ENCODE results near the gene PLEKHH1.

PLEKHH1 gene

DNA sequence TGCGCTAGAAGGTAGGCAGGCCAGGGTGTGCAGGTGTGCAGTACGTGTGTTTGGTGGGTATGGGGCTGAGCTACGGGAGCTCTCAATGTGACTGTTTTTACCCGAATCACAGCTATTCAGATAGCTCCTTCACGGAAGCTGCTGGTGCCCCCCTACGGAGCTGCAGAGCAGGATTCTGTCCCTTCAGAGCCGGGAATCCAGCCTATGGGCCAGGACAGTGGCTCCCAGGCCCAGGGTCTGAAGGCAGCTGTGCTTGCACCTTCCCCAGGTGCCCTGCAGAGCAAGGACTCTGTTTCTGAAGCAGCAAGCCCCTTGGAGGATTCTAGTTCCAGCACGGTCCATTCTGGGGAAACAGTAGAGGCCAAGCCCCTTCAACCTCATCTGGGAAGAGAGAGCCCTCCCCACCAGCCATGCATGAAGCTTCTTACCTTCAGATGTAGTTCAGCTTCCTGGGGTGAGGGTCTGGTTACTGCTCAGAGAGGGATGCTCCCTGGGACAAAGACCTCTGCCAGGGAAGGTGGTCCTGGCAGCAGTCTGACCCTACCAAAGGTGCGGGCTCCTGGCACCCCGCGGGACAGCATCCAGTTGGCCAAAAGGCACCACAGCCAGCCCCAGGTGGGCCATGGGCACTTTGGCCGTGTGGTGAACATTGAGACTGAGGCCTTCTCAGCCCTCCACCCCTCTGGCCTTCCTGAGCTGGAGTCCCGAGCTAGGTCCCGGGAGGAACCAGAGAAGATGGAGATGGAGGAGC lies 29.1 kb downstream of the PLEKHH1 start:
- Mint-ChIP-seq H3K9me3 (no peaks in the 10 kb centered on the region), H3K27ac (no peak overlapping the region), H3K36me3 (no peaks in the 10 kb centered on the region), H3K4me1 (no peaks in the 10 kb centered on the region), H3K4me3 (no peak overlapping the region)
- ATAC-seq = no peak
- no peak for DNase-seq (ENCODE audit: low spot score in 2 of 2)

DNA sequence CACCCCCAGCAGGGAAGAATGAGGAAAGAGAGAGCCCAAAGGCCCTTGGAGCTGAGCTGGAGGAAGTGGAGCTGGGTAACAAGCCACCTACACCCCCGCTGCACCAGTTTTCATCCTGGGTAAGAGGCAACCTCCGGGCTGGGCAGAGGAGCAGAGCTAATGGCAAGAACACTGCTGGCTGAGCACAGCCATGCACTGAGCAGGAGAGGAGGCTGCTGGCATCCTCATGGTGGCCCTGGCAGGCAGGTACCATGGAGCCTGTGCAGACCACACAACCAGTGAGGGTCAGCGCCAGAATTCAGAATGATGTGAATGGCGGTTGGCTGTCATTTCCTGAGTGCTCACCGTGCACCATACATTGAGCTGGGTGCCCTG lies 29.7 kb downstream of the PLEKHH1 start:
- H3K4me1 Mint-ChIP-seq = no peaks in the 10 kb centered on the region
- H3K27ac Mint-ChIP-seq = no peak overlapping the region
- no peaks in the 10 kb centered on the region for H3K9me3 Mint-ChIP-seq
- ATAC-seq = no peak
- no peaks in the 10 kb centered on the region for H3K36me3 Mint-ChIP-seq
- DNase-seq (ENCODE audit: low spot score in 2 of 2) = no peak
- H3K4me3 Mint-ChIP-seq = no peak overlapping the region

DNA sequence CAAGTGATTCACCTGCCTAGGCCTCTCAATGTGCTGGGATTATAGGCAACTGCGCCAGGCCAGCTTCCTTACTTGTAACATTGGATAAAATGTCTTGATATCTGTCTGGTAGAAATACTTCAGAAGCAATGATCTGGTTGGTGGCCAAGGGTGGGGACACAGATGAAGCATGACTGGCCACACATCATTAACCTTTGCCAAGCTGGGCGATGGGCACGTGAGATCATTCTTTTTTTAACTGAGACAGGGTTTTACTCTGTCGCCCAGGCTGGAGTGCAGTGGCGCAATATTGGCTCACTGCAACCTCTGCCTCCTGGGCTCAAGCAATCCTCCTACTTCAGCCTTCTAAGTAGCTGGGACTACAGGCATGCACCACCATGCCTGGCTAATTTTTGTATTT lies 31.1 kb downstream of the PLEKHH1 start:
- no peak overlapping the region for H3K4me3 Mint-ChIP-seq
- DNase-seq (ENCODE audit: low spot score in 2 of 2) = no peak
- no peak for ATAC-seq
- no peaks in the 10 kb centered on the region for H3K9me3 Mint-ChIP-seq
- no peaks in the 10 kb centered on the region for H3K36me3 Mint-ChIP-seq
- H3K27ac Mint-ChIP-seq = no peak overlapping the region
- H3K4me1 Mint-ChIP-seq = no peaks in the 10 kb centered on the region

DNA sequence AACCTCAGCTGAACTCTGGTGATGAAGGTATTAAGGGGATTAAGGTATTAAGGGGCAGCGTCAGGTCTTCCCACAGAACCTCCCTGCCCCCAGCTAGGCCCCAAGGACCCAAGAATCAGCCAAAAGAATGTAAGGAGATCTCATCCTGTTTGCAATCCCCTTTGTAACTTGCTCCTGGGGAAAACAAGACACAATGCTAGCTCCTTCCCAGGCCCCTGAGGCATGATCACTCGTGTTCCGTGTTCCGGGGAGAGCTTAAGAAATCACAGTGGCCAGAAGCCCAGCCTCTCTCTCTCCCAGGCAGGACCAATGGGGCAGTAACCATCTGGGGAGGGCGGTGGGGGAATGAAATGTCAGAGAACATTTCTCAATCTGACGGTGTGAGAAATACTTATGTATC lies 33.8 kb downstream of the PLEKHH1 start:
- H3K4me3 Mint-ChIP-seq = no peak overlapping the region
- DNase-seq (ENCODE audit: low spot score in 2 of 2) = no peak
- no peak overlapping the region for H3K27ac Mint-ChIP-seq
- H3K36me3 Mint-ChIP-seq = no peaks in the 10 kb centered on the region
- H3K4me1 Mint-ChIP-seq = peaks cover 7% of the 10 kb centered on the region
- no peak for ATAC-seq
- no peaks in the 10 kb centered on the region for H3K9me3 Mint-ChIP-seq

DNA sequence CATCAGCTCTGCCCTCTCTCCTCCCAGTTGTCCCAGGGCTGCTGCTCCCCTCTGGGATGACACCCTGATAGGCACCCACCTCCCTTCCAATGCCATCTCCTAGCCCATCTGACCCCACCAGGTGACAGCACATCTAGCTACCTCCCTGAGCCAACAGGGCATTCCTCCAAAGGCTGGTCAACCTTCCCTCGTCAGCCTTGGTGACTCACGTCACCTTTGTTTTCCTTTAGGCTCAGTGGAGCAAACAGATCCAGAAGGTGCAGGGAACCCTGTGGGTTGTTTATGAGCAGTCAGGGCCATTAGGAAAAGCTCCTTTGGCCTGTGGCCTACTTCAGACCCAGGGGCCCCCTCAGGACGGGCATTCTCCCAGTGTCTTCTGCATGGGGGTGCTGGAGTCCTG lies 34.6 kb downstream of the PLEKHH1 start:
- DNase-seq (ENCODE audit: low spot score in 2 of 2) = no peak
- Mint-ChIP-seq H3K9me3 (no peaks in the 10 kb centered on the region), H3K36me3 (no peaks in the 10 kb centered on the region), H3K27ac (peak overlapping the region; percentile 33), H3K4me3 (no peak overlapping the region), H3K4me1 (peaks cover 7% of the 10 kb centered on the region)
- no peak for ATAC-seq

DNA sequence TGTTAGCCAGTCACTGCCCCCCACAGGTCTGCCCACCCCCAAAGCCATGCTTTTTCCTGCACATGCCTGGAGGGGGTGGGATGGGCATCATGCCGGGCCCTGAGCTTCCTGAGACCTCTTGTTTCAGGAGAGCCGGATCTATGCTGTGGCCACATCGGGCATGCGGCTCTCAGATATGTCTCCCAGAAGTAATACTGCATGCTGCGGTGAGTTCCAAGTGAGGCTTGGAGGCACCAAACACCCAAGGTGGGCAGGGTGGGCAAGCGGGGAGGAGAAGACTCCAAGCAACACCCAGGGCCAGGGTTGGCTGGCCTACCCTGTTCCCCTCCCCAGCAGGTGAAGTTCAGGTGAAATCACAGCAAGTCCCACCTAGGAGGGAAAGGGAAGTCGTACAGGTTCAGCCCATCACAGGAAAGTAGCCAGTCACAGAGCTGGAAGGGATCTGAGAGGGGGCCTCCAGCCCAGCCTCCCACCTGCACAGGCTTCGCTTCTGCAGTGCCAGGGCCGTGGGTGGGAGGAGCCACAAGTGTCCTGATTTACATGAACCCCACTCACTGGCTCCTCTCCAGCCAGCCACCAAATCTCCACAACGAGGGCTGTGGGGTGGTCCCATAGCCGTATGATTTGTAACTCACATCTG lies 36.0 kb downstream of the PLEKHH1 start:
- ATAC-seq (no peak), DNase-seq (ENCODE audit: low spot score in 2 of 2) (no peak)
- Mint-ChIP-seq H3K4me3 (no peak overlapping the region), H3K9me3 (no peaks in the 10 kb centered on the region), H3K27ac (no peak overlapping the region), H3K36me3 (no peaks in the 10 kb centered on the region), H3K4me1 (peaks cover 7% of the 10 kb centered on the region)

DNA sequence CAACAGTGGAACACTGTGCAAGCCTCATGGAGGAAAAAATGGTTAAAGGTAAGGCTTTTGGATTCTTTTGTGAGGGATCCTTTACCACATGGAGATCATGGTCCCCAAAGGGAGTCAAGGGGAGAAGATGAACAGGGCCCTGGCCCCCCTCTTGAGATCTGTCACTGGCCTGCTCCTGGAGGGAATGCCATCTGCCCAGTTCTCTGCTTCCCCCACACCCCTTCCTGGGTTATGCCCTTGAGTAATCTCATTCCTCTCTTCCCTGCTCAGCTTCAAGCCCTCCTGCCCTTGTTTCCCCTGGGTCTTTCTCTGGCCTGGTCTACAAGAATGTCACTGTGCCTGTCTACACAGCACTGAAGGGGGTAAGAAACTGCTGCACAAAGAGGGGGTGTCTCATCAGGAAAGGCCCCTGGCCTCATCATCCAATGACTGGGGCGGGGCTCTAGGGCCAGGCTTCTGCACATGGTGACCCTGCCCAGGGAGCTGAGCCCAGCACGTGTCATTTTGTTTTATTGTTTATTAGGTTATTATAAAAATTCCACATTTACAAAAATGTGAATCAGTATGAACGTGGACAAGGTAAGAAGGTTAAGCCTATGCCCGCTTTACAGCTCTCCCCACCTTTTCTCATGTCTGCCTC lies 36.7 kb downstream of the PLEKHH1 start:
- Mint-ChIP-seq H3K4me1 (peaks cover 7% of the 10 kb centered on the region), H3K36me3 (no peaks in the 10 kb centered on the region), H3K9me3 (no peaks in the 10 kb centered on the region), H3K4me3 (no peak overlapping the region), H3K27ac (no peak overlapping the region)
- DNase-seq (ENCODE audit: low spot score in 2 of 2) (no peak), ATAC-seq (no peak)

DNA sequence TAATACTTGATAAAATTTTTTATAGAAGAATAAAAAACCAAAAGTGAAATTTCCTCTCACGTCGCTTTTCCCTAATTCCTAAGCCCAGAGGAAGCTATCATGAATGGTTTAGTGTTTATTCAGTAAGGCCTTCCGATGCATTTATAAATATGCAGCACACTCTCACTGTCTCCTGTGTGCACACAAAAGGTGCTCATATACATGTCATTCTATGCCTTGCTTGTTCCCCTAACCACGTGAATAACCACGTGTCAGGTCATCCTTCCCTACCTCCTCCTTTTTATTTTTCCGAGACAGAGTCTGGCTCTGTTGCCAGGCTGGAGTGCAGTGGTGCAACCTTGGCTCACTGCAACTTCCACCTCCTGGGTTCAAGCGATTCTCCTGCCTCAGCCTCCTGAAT lies 37.4 kb downstream of the PLEKHH1 start:
- ATAC-seq (no peak), DNase-seq (ENCODE audit: low spot score in 2 of 2) (no peak)
- no peaks in the 10 kb centered on the region for H3K36me3 Mint-ChIP-seq
- peaks cover 7% of the 10 kb centered on the region for H3K4me1 Mint-ChIP-seq
- no peak overlapping the region for H3K4me3 Mint-ChIP-seq
- H3K27ac Mint-ChIP-seq = no peak overlapping the region
- no peaks in the 10 kb centered on the region for H3K9me3 Mint-ChIP-seq

DNA sequence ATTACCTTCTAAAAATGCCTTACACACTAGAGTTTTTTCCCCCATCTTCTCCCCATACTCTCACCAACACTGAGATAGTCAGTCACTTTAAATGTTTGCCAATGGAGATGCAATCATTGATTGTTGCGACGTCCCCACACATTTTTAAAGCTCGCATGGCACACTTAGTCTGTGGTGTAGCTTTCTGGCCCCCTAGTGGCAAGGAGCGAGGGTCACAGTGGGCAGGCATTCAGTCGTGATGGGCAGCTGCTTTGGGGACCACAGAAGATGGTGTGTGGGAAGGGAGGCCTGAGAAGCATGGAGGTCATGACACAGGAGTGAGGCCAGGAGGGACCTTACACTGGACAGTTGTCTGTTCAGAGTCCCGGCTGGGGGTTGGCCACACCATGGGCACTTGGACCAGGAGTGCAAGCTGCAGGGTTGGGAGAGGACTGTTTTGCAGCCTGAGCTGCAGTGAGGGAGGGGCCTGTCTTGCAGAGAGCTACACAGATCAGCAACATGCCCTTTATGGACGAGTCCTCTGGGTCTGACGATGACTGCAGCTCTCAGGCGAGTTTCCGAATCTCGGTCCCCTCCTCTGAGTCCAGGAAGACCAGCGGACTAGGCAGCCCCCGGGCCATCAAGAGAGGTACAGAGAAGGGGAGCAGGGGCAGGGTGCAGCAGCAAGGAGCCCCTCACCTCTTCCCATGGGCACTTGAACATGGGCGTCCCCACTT lies 38.3 kb downstream of the PLEKHH1 start:
- H3K9me3 Mint-ChIP-seq = no peaks in the 10 kb centered on the region
- no peak overlapping the region for H3K27ac Mint-ChIP-seq
- H3K4me3 Mint-ChIP-seq = no peak overlapping the region
- DNase-seq (ENCODE audit: low spot score in 2 of 2) = peak; percentile 45 to 80
- ATAC-seq = peak; percentile 84
- H3K4me1 Mint-ChIP-seq = peaks cover 7% of the 10 kb centered on the region
- H3K36me3 Mint-ChIP-seq = no peaks in the 10 kb centered on the region

DNA sequence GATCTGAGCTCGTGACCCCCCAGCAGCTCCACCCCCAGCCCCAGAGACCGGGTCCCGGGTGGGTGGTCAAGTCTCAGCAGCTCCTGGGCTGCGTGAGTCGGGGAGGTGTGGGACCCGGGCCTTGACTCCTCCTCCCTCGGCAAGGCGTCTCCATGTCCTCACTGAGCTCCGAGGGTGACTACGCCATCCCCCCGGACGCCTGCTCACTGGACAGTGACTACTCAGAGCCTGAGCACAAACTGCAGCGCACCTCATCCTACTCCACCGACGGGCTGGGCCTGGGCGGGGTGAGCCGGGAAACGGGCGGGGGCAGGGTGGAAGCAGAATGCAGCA lies 38.9 kb downstream of the PLEKHH1 start:
- DNase-seq (ENCODE audit: low spot score in 2 of 2) = no peak
- Mint-ChIP-seq H3K36me3 (no peaks in the 10 kb centered on the region), H3K4me1 (peaks cover 7% of the 10 kb centered on the region), H3K9me3 (no peaks in the 10 kb centered on the region), H3K4me3 (no peak overlapping the region), H3K27ac (no peak overlapping the region)
- no peak for ATAC-seq

DNA sequence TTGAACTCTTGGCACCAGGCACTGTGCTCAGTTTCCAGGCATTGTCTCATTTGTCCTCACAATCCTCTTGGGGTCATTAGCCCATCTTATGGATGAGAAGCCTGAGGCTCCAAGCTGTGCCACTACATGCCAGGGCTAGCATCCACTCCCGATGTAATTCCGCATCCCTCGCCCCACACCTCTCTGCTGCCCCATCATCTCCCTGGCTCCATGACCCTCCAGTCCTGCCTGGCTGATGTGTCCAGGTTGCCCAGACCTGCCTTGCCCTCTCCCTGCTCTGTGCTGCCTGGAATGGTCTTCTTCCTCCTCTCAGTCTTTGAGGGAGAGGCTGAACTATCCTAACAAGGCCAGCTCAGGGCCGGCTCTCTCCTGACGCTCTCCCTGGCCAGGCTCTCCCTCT lies 39.5 kb downstream of the PLEKHH1 start:
- Mint-ChIP-seq H3K27ac (peak overlapping the region; percentile 6), H3K9me3 (no peaks in the 10 kb centered on the region), H3K4me3 (no peak overlapping the region), H3K4me1 (peaks cover 7% of the 10 kb centered on the region), H3K36me3 (no peaks in the 10 kb centered on the region)
- DNase-seq (ENCODE audit: low spot score in 2 of 2) (no peak), ATAC-seq (no peak)

DNA sequence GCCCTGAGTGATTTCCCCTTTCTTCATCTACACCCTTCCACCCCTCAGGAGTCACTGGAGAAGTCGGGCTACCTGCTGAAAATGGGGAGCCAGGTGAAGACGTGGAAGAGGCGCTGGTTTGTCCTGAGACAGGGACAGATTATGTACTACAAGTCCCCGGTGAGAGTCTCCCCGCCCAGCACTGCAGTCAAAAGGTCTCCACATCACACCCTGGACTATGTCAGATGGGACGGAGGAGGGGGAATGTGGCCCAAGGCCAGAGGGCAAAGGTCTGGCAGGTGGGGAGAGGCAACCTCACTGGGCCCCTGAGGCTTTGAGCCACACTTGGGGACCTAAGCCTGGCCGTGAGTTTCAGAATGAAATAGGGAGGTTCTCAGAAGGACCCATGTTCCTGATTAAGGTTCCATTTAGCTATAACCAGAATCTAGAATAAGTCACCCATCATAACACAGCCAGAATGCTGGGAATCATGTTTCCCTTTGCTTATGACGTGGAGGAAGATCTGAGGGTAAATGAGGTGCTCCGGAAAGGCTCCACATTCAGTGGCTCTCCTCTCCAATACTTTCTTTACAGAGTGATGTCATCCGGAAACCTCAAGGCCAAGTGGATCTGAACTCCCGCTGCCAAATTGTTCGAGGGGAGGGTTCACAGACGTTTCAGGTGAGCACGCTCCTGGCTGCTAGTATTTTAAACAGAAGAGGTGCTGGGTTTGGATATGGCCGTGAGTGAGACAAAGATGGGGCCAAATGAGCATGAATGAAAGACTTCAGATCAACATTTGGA lies 40.3 kb downstream of the PLEKHH1 start:
- no peak for ATAC-seq
- no peaks in the 10 kb centered on the region for H3K9me3 Mint-ChIP-seq
- H3K4me3 Mint-ChIP-seq = no peak overlapping the region
- H3K4me1 Mint-ChIP-seq = peaks cover 7% of the 10 kb centered on the region
- H3K36me3 Mint-ChIP-seq = no peaks in the 10 kb centered on the region
- no peak for DNase-seq (ENCODE audit: low spot score in 2 of 2)
- peak overlapping the region; percentile 6 for H3K27ac Mint-ChIP-seq

DNA sequence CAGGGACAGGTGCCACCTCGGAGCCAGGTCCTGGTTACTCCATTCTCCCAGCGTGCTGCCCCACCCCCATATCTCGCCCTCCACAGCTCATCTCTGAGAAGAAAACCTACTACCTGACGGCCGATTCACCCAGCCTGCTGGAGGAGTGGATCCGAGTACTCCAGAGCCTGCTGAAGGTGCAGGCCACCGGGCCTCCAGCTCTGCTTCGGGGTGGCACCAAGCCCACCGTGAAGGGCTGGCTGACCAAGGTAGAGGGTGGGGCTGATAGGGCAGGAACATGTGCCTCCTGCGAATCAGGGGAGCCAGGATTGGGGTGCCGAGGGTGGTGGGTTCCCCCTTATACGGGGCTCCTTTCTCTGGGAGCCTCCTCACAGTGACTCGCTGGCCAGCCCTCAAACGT lies 41.1 kb downstream of the PLEKHH1 start:
- Mint-ChIP-seq H3K27ac (no peak overlapping the region), H3K36me3 (no peaks in the 10 kb centered on the region), H3K4me3 (no peak overlapping the region), H3K9me3 (no peaks in the 10 kb centered on the region), H3K4me1 (peaks cover 7% of the 10 kb centered on the region)
- no peak for ATAC-seq
- DNase-seq (ENCODE audit: low spot score in 2 of 2) = no peak

DNA sequence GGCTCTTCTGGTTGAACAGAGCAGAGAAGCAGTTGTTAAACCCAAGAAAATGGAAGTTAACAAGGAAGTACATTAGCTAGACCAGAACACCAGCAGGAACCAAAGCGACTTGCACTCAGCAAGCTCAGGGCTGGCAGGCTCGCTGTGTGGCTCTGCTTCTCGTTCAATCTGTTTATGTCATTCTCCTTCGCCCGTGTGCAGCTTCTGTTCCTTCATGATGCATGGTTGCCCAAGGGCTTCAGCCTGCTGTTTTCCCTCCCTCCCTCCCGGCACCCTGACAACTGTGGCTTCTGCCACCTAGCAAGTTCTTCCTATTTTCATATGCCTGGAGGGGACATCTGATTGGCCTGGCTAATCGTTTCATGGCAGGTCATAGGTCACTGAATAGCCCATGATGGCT lies 41.7 kb downstream of the PLEKHH1 start:
- H3K27ac Mint-ChIP-seq = no peak overlapping the region
- ATAC-seq = no peak
- DNase-seq (ENCODE audit: low spot score in 2 of 2) = no peak
- no peaks in the 10 kb centered on the region for H3K36me3 Mint-ChIP-seq
- no peak overlapping the region for H3K4me3 Mint-ChIP-seq
- peaks cover 7% of the 10 kb centered on the region for H3K4me1 Mint-ChIP-seq
- H3K9me3 Mint-ChIP-seq = no peaks in the 10 kb centered on the region

DNA sequence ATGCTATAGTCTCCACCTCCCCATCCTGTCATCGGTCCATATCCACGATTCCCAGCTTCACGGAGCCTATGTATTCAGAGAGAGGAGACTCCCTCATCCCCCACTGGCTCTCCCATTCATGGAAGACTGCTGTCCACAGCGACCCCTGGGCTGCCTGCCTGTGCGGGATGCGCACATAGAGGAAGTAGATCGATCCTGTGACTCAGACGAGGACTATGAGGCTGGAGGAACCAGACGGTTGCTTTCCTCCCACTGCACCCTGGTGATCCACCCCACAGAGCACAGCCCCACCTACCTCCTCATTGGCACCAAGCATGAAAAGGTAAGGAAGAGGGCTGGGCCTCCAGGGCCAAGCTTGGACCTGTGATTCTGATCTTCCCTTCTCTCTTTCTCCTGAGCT lies 42.6 kb downstream of the PLEKHH1 start:
- DNase-seq (ENCODE audit: low spot score in 2 of 2) (no peak), ATAC-seq (no peak)
- H3K4me3 Mint-ChIP-seq = no peak overlapping the region
- H3K27ac Mint-ChIP-seq = no peak overlapping the region
- H3K36me3 Mint-ChIP-seq = no peaks in the 10 kb centered on the region
- H3K4me1 Mint-ChIP-seq = peaks cover 7% of the 10 kb centered on the region
- no peaks in the 10 kb centered on the region for H3K9me3 Mint-ChIP-seq

Measured in stimulated activated effector memory CD8-positive, alpha-beta T cell treated with anti-CD3 and anti-CD28 coated beads, Interleukin-12 subunit alpha, Interleukin-12 subunit beta, amount 100 ng/mL, for 72 hours (primary cell).